H4 (cell line): ENCODE measurements around the gene CHST2. TPM values are rescaled to one million over a fixed set of nuclear protein-coding genes. Genes with fewer than 3 reads are reported as not detected.
"Not testable (repeated sequence)": the region's sequence is repeated elsewhere in the genome, so short reads cannot be mapped to it uniquely, and the experiment has no call there.

ENCODE experiments used
- DNase-seq: peaks from one replicate; pipeline ENCODE4 v3.0.0-alpha.2; 2015; ENCODE audit warnings: low spot score
- total RNA-seq: library from RNA; depleted of rRNA; stranded (reverse); fragments of >200 nt; shearing (Covaris generic); gene quantifications from 2 replicates; pipeline ENCODE4 v1.2.3, GENCODE V29; 2014; rRNA removed

Gene CHST2
- 0.88 and 0.89 TPM in 2 replicates for total RNA-seq

- DNase-seq: peak; percentile 51
Observed at GRCh38 chr3:143119009-143119914, at the start of gene CHST2. Gene CHST2 (plus strand): TSS chr3:143119771. CDS start chr3:143120817, 1,046 bp downstream.

- no peak for DNase-seq
Observed at GRCh38 chr3:143070977-143071551, 48.5 kb upstream of the CHST2 start.

- no peak for DNase-seq
Observed at GRCh38 chr3:143071776-143072175, 47.8 kb upstream of the CHST2 start.

GRCh38 chr3:143072298-143073020 is 47.1 kb upstream of the CHST2 start:
- not testable (repeated sequence) for DNase-seq

DNA sequence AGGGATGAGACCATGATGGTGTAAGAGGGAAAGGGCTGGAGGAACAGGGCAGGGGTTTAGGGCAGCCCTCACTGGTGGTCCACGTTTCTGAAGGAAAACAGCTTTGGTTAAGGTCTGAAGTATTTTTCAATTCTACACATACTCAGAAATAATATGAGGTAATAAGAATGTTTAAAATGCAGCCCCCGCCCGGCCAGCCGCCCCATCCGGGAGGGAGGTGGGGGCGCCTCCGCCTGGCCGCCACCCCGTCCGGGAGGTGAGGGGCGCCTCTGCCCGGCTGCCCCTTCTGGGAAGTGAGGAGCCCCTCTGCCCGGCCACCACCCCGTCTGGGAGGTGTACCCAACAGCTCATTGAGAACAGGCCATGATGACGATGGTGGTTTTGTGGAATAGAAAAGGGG is 46.0 kb upstream of the CHST2 start:
- not testable (repeated sequence) for DNase-seq

GRCh38 chr3:143073983-143074382 is 45.6 kb upstream of the CHST2 start:
- DNase-seq: not testable (repeated sequence)

GRCh38 chr3:143078883-143079282 is 40.7 kb upstream of the CHST2 start:
- DNase-seq: no peak

DNA sequence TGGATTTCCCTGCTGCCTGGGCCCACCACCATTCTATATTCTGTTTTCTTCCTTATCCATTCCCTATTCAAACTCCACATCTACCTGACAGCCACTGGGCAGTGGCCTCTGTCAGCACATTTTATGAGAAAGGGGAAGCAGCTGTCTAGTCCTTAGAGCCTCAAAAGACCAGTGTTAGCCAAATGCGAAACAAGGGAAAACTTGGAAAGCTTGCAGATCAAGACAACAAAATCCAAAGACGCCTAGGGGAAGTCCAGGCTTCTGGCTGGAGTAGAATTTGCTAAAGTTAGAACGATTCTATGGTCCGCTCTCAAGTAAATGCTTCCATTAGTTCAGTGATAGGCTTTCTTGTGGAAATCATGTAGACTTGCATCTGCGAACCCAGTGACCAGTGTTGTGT is 39.4 kb upstream of the CHST2 start:
- no peak for DNase-seq

DNA sequence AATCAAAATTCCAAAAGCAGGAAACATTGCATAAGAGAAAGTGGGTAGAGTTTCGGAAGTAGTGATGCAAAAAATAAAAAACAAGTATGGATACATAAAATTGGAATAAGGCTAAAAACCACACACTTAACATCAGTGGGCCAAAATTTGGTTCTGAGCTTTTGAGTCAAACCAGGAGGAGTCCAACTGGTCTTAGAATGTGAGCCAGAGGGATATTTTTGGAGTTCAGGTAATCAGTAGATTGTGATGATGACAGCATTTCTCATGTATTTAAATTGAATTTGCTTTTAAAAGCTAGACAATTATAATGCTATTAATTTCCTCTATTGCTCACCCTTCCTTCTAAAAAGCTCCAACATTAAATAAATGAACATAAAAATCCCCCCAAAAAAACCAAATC is 38.2 kb upstream of the CHST2 start:
- DNase-seq: no peak

DNA sequence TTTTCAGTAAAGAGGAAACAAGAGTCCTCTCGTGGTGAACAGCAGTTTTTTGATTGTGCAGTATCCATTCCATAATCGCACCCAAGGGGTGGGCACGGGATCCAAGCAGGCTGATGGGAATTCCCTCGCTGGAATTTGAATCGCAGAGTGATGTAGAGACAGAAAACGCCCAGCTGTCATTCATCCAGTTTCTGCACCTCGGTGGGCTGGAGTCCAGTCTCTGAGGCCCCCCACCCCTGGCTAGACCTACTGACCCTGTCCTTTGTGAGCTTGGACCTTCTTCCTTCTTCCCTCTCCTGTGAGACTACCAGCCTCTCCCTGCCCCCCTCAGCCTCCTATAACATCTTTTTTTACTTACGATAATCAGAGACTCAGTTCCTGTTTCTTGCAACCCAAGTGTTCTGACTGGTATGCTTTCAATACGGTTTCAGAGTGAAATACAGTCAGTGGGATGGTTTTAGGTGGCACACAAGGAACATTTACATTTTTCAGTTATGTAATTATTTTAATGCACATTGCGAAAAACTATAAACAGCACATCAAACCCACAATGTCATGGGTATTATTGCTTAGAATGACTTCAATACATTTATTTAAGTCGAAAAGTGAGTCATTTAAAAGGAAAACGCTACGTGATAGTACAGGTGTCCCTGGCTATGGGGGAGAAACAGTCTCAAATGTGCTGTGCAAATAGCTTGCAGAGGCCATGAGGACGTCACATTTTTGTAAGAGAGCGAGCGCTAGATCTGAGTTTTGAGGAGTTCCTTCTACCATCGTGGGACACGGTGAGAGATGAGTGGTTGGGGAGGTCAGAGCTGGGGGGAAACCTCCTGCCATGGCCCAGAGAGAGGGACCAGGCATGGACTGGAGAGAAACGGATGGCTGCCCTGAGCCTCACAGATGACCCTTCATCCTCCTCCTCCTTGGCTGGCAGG is 37.5 kb upstream of the CHST2 start:
- no peak for DNase-seq

GRCh38 chr3:143083781-143084180 is 35.8 kb upstream of the CHST2 start:
- no peak for DNase-seq

- peak; percentile 54 for DNase-seq
Observed at GRCh38 chr3:143084856-143085731, 34.5 kb upstream of the CHST2 start.

DNA sequence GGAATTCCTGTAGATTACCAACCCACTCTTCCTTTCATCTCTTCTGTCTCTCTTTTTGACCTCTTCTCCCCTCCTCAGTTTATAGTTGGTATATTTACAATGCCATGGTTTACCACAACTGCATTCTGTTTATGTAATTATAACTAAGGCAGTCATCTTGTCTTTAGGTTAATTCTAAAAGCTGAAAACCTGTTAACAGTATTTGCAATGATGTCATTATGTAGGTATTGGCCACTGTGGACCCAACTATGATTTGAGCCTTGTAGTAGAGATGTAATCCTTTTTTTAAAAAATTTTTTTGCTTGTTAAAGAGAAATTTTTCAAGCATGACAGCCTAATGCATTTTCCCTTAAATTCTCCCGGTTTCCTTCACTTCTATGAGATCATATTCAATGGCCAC is 30.7 kb upstream of the CHST2 start:
- no peak for DNase-seq

DNA sequence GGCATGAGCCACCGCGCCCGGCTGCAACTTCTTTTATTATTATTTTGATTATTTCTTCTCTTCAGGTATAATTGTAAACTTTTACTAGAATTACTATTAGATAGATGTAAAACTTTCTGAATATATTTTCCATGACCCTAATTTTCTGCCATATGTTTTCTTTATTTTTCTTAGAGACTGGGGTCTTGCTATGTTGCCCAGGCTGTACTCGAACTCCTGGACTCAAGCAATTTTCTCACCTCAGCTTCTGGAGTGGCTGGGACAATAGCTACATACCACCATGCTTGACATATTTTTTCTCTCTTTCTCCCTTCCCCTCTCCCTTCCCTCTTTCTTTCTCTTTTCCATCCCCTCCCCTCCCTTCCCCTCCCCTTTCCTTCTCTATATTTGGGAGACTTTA is 29.6 kb upstream of the CHST2 start:
- DNase-seq: no peak

GRCh38 chr3:143090486-143090885 is 29.1 kb upstream of the CHST2 start:
- DNase-seq: no peak

DNA sequence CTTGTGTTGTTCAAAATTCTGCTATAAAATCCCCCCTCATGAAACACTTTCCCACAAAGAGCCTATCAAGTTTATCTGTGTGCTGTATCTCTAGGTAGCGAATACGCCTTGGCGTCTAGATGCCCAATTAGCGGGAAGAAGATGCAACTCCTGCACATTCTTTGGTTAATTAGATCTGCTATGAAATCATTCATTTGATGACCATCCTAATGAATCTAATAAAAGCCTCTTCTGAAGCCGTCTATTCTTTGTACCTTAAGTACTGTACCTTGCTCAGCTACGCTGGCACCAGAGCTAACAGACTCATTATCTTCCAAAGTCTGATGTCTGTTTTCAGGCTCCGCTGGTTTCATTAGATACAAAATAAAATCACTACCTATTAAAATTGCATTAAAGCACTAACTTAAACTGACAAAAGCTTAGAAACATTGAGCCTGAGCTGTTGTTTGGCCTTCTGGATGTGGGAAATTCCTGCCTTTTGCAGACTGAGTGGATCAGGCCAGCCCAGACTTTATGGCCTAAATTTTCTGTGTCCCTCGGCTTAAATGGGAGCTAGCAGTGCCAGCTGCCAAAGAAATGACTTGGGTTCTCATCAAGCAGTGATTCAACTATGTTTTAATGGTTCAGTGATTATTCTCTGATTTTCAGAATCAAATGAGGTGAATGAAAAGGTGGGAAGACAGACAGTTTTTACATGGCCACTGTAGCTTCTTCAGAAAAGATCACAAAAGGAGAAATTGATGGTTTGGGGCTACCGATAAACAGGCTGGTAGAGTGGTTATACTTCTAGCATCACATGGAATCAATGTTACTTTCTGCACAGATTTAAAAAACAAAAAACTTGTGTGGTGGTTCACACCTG is 28.4 kb upstream of the CHST2 start:
- DNase-seq: no peak

DNA sequence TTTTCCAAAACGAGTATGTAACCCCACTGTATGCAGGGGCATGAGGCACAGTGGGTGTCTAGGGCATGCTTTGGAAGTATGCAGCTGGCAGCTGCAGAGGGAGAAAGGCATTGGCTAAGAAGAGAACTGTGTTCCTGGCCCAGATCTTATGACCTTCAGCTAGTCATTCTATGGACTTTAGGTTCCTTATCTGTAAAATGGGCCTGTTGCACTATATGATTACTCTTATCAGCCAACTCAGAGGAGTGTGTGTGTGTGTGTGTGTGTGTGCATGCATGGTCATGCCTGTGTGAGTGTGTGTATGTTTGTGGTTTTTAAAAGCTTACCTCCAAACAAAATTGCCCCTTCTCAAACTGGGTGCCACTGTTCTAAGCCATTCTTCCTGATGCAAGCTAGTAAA is 27.4 kb upstream of the CHST2 start:
- no peak for DNase-seq

GRCh38 chr3:143095813-143096212 is 23.8 kb upstream of the CHST2 start:
- DNase-seq: no peak

DNA sequence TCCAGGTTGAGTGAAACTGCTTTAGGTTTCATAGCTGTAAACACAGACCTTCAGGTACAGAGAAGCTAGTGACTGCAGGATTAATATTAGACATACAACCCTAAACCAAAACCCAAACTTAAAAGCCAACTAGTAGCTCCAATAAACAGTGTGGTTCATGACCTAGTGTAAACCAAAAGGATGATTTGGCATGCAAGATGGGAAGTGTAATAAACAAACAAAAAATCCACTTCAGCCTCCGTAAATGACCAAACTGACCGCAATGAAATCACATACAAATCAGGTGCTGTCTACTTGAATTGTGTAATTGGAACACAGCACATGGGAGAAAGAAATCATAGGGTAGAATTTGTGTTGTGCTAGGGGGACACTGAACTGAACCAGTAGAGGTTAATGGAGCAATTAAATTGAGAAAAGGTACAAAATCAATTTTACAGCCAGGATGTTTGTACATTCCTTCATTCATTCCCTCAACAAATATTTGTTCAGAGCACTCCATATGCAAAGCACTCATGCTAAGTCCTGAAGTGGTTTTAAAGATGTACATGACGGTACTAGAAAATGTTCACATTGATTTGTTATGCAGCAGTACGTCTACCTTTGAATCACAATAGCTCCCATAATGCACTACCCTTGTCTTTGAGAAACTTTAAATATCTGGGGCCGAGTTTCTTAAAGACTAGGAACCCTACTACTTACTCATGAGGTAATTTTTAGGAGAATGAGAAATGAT is 21.4 kb upstream of the CHST2 start:
- DNase-seq: peak; percentile 80
